ENCODE results near the gene HS2ST1.

The HS2ST1 gene

GRCh38 chr1:87089823-87090222 is 175.4 kb downstream of the HS2ST1 start:
- no peak for DNase-seq (ENCODE audit: low read depth)
- no peak overlapping the region for H3K4me3 ChIP-seq (ENCODE audit: low read depth, low read length)
- TF ChIP-seq, protein P1, sequence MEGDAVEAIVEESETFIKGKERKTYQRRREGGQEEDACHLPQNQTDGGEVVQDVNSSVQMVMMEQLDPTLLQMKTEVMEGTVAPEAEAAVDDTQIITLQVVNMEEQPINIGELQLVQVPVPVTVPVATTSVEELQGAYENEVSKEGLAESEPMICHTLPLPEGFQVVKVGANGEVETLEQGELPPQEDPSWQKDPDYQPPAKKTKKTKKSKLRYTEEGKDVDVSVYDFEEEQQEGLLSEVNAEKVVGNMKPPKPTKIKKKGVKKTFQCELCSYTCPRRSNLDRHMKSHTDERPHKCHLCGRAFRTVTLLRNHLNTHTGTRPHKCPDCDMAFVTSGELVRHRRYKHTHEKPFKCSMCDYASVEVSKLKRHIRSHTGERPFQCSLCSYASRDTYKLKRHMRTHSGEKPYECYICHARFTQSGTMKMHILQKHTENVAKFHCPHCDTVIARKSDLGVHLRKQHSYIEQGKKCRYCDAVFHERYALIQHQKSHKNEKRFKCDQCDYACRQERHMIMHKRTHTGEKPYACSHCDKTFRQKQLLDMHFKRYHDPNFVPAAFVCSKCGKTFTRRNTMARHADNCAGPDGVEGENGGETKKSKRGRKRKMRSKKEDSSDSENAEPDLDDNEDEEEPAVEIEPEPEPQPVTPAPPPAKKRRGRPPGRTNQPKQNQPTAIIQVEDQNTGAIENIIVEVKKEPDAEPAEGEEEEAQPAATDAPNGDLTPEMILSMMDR (conservative IDR thresholded peaks at IDR 0.05; ENCODE audit: low read depth, low read length): no peak

- no peak overlapping the region for H3K4me3 ChIP-seq (ENCODE audit: low read depth, low read length)
- TF ChIP-seq, protein P1 (conservative IDR thresholded peaks at IDR 0.05; ENCODE audit: low read depth, low read length): no peak
- DNase-seq (ENCODE audit: low read depth): no peak
Observed at GRCh38 chr1:87091425-87091824, 177.0 kb downstream of the HS2ST1 start.

GRCh38 chr1:87092846-87093245 is 178.4 kb downstream of the HS2ST1 start:
- no peak for DNase-seq (ENCODE audit: low read depth)
- TF ChIP-seq, protein P1 (conservative IDR thresholded peaks at IDR 0.05; ENCODE audit: low read depth, low read length): no peak

GRCh38 chr1:87093286-87093685 is 178.9 kb downstream of the HS2ST1 start:
- DNase-seq (ENCODE audit: low read depth): no peak
- H3K4me3 ChIP-seq (ENCODE audit: low read depth, low read length): no peak overlapping the region
- TF ChIP-seq, protein P1 (conservative IDR thresholded peaks at IDR 0.05; ENCODE audit: low read depth, low read length): no peak

More at GRCh38 chr1:87092846-87093245, 178.4 kb downstream of the HS2ST1 start:
- H3K4me3 ChIP-seq (ENCODE audit: low read depth, low read length): no peak overlapping the region

DNA sequence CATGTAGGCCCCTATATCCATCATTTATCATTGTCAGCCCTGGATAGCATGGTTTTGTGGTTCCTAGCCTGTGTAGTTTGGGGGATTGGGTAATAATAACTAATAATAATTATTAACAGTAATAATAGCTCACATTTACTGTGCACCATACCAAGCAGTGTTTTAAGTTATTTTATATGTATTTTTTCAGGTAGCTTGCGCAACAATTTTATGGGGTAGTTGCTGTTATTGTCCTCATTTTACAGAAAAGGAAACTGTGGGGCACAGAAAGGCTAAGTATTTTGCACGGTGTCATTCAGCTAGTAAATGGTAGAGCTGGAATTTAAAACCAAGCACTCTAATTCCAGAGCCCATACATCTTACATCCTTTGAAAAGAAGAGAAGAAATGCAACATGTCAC is 179.8 kb downstream of the HS2ST1 start:
- no peak for DNase-seq (ENCODE audit: low read depth)
- no peak overlapping the region for H3K4me3 ChIP-seq (ENCODE audit: low read depth, low read length)

GRCh38 chr1:87100271-87100670 is 185.8 kb downstream of the HS2ST1 start:
- TF ChIP-seq, protein P1 (conservative IDR thresholded peaks at IDR 0.05; ENCODE audit: low read depth, low read length): no peak
- no peak for DNase-seq (ENCODE audit: low read depth)
- H3K4me3 ChIP-seq (ENCODE audit: low read depth, low read length): no peak overlapping the region

More for the DNA sequence above, 179.8 kb downstream of the HS2ST1 start:
- TF ChIP-seq, protein P1 (conservative IDR thresholded peaks at IDR 0.05; ENCODE audit: low read depth, low read length): no peak

DNA sequence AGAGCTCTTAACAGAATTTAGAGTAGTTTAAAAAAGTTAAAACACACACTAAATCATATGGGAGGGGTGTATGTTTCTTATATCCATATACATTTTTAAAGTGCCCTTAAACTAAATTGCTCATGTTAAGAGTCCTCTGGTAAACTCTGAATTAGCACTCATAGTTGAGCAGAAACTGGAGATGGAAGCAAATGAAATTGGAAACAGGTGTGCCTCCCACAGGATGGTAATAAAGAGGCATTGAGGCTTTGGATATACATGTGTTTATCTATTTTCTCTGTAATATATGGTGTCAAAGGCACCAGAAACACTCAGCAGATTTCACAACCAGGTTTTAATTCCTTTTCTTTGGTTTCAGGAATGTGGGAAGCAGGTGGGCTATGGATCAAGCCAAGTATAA is 188.6 kb downstream of the HS2ST1 start:
- TF ChIP-seq, protein P1 (conservative IDR thresholded peaks at IDR 0.05; ENCODE audit: low read depth, low read length): no peak
- no peak overlapping the region for H3K4me3 ChIP-seq (ENCODE audit: low read depth, low read length)
- no peak for DNase-seq (ENCODE audit: low read depth)
